HG02623 (cell line): ENCODE data around the gene MRRF.
"Not testable (repeated sequence)": the region's sequence is repeated elsewhere in the genome, so short reads cannot be mapped to it uniquely, and the experiment has no call there.

Experiments used
- ATAC-seq: cut with Tn5 transposase; IDR thresholded peaks from one replicate; pipeline ENCODE4 v1.9.1; 2021; ENCODE audit warnings: moderate library complexity; ENCODE audit not compliant: unreplicated experiment

MRRF gene

DNA sequence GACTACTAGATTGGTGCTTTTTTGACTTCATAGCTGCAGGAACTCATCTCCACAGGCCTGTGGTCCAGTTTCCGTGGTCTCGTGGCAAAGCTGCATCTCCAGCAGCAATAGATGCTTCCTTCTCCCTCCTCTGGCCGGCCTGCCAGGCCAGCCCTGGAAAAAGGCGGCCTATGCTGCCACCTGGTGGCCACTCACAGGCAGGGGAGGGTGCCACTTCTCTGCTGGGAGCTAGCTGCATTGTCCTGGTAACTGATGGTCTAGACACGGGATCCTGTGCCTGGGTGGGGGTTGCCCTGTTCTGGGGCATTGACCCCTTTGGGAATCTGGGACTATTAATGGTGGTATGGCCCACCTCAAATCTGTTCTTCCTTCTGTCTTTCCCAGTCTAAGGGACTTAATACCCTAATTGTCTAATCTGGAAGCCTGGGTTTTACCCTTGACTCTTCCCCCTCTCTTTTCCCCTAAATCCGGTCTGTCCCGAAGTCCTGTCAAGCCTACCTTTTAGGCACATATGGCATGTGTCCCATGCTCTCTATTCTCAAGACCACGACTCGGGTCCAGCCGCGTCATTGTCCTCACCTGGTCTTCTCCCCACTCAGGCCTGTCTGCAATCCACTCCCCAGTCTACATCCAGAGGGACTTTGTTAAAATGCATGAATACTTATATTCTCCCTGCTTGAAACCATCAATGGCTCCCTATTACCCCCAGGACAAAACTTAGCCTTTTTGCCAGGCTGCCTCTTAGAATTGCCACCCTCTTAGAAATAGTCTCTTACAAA lies 86.1 kb downstream of the MRRF start:
- peak; percentile 80 for ATAC-seq

DNA sequence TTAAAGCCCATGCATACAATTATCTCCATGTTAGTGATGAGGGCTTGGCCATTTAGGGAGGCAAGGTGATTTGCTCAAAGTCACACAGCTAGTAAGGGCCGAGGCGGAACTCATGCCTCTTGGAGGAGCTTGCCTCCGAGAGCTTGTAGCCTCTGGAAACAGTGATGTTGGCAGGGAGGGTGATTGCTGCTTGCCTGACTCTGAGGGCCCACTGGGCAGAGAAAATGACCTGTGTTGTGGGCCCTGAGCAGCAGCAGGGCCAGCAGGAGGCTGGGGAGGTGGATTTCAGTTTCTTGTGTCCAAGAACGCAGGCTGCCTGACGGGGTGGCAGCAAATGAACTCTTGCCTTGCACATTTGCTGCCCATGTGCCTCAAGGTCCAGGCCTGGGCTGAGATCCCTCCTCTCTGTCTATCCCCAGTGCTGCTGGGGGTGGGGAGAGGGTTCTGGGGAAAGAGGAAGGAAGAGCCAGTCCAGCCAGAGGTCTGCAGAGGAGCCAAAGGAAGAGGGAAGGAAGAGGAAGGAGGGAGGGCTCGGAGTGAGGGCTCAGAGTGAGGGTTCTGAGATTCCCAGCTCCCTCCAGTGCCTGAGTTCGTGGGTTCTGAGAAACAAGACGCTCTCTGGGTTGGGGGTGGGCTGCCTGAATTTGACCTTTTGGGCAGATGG lies 90.0 kb downstream of the MRRF start:
- no peak for ATAC-seq

DNA sequence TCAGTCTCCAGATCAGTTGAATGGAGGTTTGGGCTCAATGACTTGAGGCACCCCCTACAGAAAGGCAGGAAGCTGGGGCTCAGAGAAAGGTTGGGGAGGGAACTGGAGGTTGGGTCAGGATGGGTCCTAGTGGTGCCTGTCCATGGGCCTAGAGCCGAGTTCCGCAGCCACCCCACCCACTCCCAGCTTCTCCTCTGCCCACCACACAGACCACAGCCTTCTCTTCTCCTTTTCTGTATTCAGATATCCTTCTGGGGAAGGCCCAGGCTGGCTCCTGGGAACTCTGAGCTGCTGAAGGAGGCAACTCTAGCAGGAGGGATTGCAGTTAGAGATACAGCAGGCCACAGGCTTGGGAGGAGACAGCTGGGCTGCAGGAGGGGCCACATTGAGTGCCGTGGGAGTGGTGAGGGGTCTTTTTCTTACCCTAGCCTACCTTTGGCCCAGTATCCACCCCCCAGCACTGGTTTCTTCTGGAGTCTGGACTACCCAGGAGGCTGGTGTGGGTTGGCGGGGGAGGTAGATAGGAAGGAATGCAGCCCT lies 90.7 kb downstream of the MRRF start:
- ATAC-seq: no peak

DNA sequence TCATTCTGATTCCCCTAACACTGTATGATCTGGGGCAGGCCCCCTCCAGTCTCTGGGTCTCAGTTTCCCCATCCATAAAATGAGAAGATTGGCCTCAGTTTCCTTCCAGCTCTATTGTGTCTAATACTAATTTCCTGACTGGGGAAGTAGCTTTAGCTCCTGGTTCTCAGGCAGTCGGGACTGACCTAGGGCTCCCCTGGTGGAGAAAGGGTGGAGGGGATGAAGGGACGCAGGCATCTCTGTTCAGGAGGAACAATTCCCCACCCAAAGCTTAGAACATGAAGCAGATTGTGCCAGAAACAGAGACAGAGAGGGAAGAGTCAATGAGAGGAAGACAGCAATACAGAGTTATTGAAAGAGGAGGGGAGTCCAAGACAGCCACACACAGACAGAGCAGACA lies 91.9 kb downstream of the MRRF start:
- ATAC-seq: no peak

DNA sequence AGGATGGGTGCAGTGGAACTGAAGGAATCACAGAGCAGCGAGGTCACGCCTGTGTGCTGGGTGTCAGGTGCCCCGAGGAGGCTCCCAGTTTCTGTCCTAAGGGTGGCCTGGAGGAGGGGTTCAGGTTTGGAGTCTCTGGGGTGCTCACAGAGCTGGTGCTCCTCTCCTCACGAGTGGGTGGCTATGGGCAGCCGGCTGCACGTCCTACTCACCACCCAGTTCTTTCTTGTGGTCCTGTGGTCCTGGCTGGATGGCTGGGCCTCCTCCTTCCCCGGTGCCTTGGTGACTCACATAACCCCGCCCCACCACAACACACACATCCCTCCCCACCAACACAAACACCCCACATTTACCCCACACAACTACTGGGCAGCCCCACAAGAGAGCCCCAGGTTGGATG lies 96.2 kb downstream of the MRRF start:
- no peak for ATAC-seq

DNA sequence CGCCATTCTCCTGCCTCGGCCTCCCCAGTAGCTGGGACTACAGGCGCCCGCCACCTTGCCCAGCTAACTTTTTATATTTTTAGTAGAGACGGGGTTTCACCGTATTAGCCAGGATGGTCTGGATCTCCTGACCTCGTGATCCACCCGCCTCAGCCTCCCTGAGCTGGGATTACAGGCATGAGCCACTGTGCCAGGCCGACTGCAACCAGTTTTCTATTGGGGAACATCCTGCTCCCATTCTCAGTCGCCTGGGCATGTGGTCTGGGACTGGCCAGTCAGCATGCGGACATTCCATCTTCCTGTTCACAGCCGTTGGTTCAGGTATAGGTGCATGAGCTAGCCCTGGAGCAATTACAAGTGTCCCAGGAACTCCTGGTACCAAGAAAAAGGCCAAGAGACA lies 98.4 kb downstream of the MRRF start:
- not testable (repeated sequence) for ATAC-seq

DNA sequence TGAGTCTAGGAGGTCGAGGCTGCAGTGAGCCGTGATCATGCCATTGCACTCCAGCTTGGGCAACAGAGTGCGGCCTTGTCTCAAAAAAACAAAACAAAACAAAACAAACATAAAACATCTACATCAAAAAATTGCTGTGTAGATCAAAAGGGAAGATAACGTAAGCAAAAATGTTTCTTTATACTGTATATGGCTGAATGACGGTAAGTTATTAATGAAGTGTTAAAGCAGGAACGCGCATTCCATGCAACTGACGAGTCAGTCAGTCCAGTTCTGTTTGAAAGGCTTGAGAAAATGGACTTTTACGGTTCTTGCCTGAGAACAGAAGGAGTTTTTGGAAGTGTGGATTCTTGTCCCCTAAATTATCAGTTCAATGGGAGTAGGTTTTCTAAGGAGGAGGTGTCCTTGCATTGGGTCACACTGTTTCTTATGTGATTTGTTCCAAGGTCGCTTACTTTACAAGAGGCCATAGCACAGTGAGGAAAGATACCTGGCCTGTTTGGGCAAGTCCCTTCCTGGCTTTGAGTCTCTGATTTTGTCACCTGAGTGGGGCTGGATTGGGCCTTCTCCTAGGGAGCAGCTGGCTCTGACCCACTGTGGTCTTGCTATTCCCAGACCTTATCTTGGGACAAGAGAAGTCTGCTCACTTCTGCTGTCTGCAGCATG lies 99.6 kb downstream of the MRRF start:
- ATAC-seq: no peak

DNA sequence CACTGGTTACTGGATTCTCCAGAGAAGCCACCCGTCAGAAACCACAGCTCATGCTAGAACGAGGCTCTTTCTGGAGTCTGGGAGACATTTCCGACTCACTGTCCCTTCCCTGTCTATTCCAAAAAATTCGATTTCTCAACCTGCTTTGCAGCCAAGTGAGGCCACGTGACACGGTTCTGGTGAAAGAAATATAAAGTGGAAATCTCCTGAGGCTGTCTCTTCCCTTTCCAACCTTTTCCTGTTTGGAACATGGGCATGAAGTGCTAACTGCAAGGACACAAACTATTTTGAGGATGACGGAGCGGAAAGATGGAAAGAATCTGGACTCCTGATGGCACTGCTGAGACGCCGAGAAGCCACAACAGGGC lies 100.1 kb downstream of the MRRF start:
- no peak for ATAC-seq

DNA sequence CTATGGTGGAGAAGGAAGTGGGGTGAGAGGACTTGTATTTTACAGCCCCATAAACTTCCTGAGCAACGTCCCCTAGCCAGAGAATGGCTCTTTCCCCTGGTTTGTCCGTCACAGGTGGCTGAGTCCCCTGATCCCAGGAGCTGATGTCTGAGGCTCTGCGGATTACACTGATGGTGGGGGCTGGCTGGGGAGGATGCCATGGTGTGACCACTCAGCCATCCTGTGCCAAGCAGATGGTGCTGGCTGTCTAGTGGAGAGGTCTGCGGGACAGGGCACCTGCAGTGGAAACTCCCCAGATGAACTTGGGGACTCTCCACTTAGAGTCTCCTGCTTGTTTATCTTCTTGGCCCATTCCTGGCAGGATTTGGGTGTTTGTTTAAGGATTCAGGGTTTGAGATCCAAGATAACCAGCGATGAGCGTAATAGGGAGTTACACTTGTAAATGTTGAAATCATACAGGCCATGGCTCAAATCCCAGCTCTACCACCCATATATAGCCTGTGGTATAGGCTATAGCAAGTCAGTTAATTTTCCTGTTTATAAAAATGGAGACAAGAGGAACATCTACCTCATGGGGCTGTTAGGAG lies 101.5 kb downstream of the MRRF start:
- ATAC-seq: no peak

DNA sequence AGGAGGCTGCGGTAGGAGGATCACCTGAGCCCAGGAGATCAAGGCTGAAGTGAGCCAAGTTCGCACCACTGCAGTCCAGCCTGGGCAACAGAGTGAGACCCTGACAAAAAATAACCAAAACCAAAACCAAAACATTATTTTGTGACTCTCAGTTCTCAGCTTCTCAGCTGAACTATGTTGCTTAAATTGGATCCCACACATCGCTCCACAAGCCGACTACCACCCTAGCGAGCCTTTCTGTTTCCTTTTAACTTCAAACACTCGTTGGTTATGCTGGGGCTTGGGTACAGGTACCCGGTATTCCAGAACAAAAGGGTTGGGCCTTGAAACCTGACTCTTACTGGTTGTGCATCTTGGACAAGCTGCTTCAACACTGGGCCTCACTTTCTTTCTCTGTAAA lies 102.4 kb downstream of the MRRF start:
- no peak for ATAC-seq

DNA sequence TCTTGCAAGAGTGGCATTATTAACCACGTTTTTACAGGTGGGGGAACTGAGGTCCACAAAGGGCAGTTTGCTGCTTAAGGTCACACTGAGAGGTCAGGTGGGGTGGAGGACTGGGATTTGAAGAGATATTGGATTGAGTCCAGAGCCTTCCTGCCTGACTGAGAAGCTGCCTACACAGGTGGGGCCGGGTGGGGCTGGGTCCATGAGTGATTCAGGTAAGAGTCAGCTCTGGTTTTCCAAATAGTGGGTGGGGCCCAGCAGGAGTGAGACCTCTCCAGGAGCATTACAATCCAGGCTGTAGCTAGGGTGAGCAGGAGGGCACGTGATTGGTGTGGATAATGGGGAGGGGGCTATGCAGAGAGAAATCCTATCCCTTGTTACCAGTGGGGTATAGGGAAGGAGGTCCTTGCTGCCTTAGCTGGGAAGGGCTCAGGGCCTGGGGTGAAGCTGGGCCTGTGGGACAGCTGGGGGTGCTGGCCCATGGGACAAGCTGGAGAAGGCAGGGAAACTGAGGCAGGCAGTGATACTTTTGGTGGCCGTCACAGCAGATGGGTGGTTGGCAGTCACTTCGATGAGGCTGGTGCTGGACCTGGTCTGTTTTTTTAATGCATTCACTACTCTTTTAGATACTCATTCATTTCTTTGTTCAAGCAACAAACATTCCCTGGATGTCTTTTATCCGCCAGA lies 103.2 kb downstream of the MRRF start:
- no peak for ATAC-seq

DNA sequence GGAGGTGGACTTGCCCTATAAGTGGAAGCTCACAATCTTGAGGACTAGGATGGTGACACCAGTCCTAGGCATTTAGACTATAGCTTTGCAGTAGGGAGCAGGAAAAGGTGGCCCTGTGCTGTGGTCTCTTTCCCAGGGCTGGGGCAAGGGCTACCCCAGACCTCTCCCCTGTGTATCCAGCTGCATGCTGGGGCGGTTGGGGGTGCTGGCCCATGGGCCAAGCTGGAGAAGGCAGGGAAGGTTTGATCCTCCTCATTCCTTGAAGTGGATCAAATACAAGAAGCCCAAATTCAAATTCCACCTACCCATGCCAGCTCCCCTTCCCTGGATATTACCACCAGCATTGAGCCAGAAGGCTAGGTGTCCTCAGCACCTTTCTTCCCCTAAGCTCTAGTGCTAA lies 104.0 kb downstream of the MRRF start:
- no peak for ATAC-seq

DNA sequence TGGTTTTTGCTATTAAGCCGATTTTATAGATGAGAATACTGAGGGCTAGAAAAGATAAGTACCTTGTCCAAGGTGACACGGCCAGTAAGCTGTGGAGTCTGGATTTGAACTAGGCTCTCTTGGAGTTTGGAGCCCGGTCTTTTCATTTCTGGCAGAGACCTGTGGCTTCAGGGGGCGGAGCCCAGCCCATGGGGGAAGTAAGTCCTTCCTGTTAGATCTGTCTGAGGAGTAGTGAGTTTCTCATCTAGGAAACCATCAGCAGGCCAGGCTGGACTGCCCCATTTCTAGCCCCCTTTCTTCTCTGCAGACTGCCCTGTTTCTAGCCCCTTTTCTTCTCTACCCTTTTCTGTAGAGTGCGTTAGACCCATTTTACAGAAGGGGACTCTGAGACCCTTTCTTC lies 105.6 kb downstream of the MRRF start:
- ATAC-seq: no peak

DNA sequence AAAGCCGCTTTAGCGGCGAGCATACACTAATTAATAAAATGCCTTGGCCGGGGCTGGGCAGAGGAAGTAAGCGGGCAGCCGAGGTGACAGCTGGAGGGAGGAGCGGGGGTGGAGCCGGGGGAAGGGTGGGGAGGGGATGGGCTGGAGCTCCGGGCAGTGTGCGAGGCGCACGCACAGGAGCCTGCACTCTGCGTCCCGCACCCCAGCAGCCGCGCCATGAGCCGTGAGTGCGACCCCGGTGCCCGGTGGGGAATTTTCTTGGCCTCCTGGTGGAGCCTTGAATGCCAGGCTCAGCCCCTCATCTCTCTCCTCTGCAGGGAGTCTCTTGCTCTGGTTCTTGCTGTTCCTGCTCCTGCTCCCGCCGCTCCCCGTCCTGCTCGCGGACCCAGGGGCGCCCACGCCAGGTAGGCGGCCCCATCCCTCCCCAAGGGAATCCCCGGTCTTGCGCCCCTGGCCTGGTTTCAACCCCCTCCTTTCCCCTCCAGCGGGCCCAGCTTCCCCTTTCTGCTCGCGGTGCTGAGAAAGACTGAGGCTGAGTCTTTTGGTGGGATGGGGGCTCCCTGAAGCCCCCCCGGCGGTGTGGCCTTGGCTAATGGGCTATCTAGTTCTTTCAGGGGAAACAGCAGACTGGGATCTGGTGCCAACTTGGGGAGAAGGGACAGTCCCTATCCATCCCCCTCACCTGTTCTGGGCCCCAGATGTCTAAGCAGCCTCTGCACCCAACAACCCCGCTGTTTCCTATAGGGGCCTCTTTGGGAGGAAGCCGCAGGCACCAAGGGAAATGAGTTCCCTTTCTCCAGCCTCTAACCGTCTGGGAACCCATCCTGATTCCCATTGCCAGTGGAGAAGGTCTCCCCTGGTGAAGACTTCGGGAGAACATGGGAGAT lies 106.4 kb downstream of the MRRF start, which contains the start of gene PTGS1:
TSS of gene PTGS1 (plus strand) at position 156 of the 887 bp plus-strand sequence. CDS start at position 217, 61 bp downstream.
- peak; percentile 49 for ATAC-seq

DNA sequence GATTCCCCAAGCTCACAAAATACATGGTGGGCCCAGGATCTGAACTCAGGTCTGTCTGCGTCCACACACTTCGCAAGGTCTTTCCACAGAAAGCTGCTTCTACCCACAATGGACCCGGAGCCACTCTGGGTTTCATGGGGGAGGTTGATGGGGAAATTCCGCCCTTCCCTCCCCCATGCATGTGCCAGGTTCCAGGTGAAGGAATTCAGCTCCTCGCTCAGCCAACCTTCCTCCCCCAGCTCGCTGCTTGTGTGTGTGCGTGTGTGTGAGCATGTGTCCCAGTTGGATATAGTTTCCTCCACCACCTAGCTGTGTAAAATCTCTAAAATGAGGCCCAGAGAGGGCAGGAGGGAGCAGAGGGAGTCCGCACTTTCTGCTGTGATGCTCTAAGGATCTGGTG lies 107.2 kb downstream of the MRRF start:
- ATAC-seq: no peak

DNA sequence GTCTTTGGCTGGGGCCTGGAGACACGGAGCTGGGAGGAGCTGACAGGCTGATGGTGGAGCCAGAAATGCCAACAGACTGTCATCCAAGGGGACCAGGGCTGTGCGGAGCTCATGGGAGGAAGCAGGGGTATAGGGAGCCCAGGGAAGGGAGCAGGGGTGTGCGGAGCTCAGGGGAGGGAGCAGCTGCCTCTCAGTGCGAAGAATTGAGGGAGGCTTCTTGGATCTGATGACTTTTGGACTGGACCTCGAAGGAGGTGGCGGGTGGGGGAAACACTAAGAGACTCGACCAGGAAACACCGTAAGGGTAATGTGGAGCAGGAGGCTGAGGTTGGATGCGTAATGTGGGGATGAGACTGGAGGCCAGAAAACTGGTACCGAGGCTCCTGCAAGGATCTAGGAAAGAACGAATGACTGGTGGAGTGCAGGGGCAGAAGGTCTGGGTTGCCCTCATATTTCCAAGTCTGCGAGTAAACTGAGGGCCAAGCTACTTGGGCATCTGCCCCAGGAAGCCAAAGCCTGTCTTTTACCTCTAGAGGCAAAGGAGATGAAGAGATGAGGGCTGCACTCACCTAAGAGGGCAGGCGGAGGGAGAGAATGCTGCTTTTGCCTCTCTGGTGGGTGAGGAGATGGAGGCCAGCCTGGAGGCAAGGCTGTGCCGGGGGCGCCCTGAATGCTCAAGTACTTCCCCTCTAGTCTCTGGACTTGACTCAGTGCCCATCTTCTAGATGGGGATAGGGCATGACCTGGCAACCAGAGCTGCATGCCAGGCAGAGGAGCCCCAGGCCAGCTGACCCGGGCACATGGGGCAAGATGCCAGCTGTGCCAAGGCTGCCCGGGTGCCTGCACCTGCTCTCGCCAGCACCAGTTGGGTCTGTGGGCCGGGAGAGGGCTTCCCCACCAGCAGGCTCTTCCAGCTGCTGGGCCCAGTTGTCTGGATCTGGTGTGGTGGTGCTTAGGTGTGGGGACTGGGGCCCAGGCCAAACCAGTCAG lies 108.5 kb downstream of the MRRF start:
- no peak for ATAC-seq

DNA sequence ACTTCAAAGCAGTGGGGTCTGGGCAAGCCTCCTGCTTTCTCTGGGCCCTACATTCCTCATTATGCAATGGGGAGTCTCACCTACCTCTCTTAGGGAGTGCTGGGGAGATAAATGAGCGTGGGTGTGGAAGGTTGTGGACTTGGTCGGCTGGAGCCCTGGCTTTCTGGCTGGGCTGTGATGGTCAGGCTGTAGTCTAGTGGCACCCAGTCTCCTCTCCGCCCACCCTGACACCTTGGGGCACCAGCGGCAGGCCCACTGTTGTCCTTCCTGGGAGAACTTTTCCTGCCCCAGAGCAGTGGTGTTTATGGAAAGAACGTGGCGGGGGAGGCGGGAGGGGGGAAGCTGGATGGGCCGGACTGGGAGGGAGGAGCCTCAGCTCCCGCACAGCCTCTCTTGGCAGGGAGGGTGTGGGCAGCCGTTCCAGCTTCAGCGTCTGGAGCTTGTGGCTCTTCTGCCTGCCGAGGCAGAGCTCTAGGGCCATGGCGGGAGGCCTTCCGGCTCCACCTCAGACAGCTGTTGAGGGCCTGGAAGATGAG lies 110.3 kb downstream of the MRRF start:
- no peak for ATAC-seq

DNA sequence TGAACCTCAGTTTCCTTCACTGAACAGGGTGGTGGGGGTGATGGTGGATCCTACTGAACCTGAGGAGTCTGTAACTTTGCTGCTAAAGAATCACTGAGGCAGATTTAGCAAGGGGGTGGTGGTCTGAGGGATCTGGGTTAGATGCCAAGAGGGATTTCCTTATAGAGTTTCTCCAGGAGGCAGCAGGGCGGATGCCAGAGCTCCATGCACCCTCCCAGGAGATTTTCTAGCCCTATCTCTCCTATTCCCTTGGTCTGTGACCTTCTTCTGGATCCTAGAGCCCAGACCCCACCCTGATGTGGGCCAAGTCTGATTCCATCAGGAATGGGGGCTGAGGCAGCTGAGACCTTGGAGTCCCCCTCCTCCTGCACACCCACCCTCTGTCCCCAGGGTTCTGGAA lies 112.1 kb downstream of the MRRF start:
- ATAC-seq: no peak
